ENCODE results near the gene CUX1. TPM values are rescaled to one million over a fixed set of nuclear protein-coding genes. Genes with fewer than 3 reads are reported as not detected.

CUX1 gene
- total and polyA plus RNA-seq, 2 of the 13 experiments (the other 11 are each of a cell fraction or from before 2014, with no cell fraction given), result 13.7 to 14.9 TPM

GRCh38 chr7:101824440-101824839, 7.0 kb downstream of the CUX1 start:
- Histone ChIP-seq H3K9me3 (ENCODE audit: low read length) (no peaks in the 10 kb centered on the region), H3K4me3 (replicated peaks in 1 of 3; ENCODE audit: insufficient read depth in 1 of 3, low read depth in 2 of 3, low read length in 3 of 3) (no peak overlapping the region), H3K9ac (ENCODE audit: insufficient read depth, low read depth, low read length) (no peak overlapping the region), H4K20me1 (ENCODE audit: insufficient read depth, low read length) (peaks cover 33% of the 10 kb centered on the region), H3K4me1 (ENCODE audit: insufficient read depth, low read length) (peaks cover 35% of the 10 kb centered on the region), H3K4me2 (ENCODE audit: low read depth, low read length) (no peak overlapping the region), H2AFZ (ENCODE audit: low read length) (no peak overlapping the region), H3K36me3 (replicated peaks in 1 of 2; ENCODE audit: control insufficient read depth in 1 of 2, insufficient read depth in 2 of 2, low read length in 2 of 2) (peaks cover 2 to 5% of the 10 kb centered on the region in 2 experiments; a peak in 2 of 5 replicates), H3K79me2 (ENCODE audit: insufficient read depth, low read length) (peaks cover 91% of the 10 kb centered on the region), H3K27ac (ENCODE audit: extremely low read length, insufficient read depth, low read length) (no peak overlapping the region), H3K27me3 (ENCODE audit: control insufficient read depth in 1 of 2, insufficient read depth in 2 of 2, low read length in 2 of 2) (no peaks in the 10 kb centered on the region; a peak in 1 of 5 replicates)
- in situ Hi-C loops (cut with HindIII; ENCODE audit: extremely low pct_ligation_motif_present, low pct_unique_long_range_greater_than_20kb), result no loop called here
- TF ChIP-seq PRDM15 (CRISPR knock-in tag; IDR thresholded peaks at IDR 0.05), result peak; percentile 59; the same call in 1 of the 2 replicates
- TF ChIP-seq HNF1A (IDR thresholded peaks at IDR 0.05; ENCODE audit: low read depth), result no peak
- TF ChIP-seq HNF1A (CRISPR knock-in tag; IDR thresholded peaks at IDR 0.05; ENCODE audit: borderline replicate concordance), result no peak
- TF ChIP-seq SMAD3 (CRISPR knock-in tag; IDR thresholded peaks at IDR 0.05), result no peak
- ChIA-PET CTCF (ENCODE audit: low intra/inter-chr PET ratio, low total read pairs) (no interaction called here), POLR2A (no interaction called here)
- BruUV-seq (replicated peaks), result no TSS peak
- no peak for FAIRE-seq
- no peak for ATAC-seq
- WGBS (ENCODE audit: low lambda C conversion rate), result 97% methylated on average over 8 of the region's 8 CpGs
- DNase-seq (ENCODE audit: low spot score), result no peak
- intact Hi-C loops (cut with micrococcal nuclease; ENCODE audit: unreplicated experiment), result no loop called here
